ENCODE measurements around the gene PITPNB.

- TF ChIP-seq CTCF (IDR thresholded peaks at IDR 0.05) = no peak
- no peak for TF ChIP-seq POLR2AphosphoS5 (IDR thresholded peaks at IDR 0.05)
- no peak for TF ChIP-seq POLR2A (IDR thresholded peaks at IDR 0.05)
These were observed 97.9 kb downstream of the PITPNB start for GRCh38 chr22:27820896-27821866.

Data from breast epithelium (tissue), 3 donors.